Mammary epithelial cell (primary cell): ENCODE measurements around the gene UVSSA.

Source experiments
- EZH2 ChIP-seq: IDR thresholded peaks from 2 replicates; pipeline ENCODE4 v1.6.1; 2012; ENCODE audit warnings: low read length, inconsistent platforms, borderline replicate concordance
- TF ChIP-seq, protein P1 (sequence below), 2 donors: IDR thresholded peaks in 1 of 2; conservative IDR thresholded peaks in 1 of 2; 2 replicates each; pipeline ENCODE4 v1.5.1; 2011 to 2012; ENCODE audit warnings: inconsistent platforms in 2 of 2, low read length in 2 of 2, mild to moderate bottlenecking in 2 of 2, control low read depth in 1 of 2, low read depth in 1 of 2; ENCODE audit not compliant: insufficient read depth in 1 of 2; ENCODE audit errors: extremely low read depth in 1 of 2

DNA sequence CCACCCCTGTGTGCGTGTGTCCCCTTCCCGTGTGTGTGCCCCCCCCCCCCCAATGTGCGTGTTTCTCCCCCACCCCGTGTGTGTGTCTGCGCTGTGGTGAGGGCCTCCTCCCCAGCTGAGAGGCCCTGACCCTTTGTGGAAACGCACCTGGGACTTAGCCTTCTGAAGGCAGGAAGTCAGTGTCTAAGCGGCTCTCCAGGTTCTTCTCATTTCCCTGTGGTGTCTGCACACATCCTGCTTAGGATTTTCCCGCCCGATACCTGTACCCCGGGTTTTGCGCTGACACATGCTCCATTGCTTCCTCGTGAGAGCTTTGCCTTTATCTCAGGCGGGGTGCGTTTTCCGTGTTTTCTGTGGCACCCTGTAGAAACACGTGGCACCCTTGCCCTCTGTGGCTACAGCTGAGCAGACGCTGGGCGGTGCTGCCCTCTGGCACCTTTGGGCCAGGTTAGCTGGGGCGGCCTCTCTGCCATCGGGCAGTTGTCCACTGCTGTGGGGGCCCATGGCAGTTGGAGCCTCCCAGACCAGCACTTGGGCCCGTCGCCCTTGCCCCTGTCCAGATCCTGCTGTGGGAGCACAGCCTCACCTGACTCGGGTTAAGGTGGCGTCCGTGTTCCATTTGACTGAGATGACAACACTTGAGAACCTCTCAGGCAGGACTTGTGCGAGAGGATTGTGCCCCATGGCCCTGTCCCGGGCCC is 31.0 kb upstream of the UVSSA start:
- TF ChIP-seq, protein P1, sequence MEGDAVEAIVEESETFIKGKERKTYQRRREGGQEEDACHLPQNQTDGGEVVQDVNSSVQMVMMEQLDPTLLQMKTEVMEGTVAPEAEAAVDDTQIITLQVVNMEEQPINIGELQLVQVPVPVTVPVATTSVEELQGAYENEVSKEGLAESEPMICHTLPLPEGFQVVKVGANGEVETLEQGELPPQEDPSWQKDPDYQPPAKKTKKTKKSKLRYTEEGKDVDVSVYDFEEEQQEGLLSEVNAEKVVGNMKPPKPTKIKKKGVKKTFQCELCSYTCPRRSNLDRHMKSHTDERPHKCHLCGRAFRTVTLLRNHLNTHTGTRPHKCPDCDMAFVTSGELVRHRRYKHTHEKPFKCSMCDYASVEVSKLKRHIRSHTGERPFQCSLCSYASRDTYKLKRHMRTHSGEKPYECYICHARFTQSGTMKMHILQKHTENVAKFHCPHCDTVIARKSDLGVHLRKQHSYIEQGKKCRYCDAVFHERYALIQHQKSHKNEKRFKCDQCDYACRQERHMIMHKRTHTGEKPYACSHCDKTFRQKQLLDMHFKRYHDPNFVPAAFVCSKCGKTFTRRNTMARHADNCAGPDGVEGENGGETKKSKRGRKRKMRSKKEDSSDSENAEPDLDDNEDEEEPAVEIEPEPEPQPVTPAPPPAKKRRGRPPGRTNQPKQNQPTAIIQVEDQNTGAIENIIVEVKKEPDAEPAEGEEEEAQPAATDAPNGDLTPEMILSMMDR (conservative IDR thresholded peaks at IDR 0.05 in 1 of 2, IDR thresholded peaks at IDR 0.05 in 1 of 2; ENCODE audit: extremely low read depth in 1 of 2, insufficient read depth in 1 of 2, low read depth in 1 of 2, low read length in 2 of 2) = no peak
- TF ChIP-seq EZH2 = no peak
